Stomach (tissue), 4 donors: ENCODE results near the gene ADIPOR1.

Experiments
- POLR2A ChIP-seq, 4 donors: fragments of 450-650 bp; IDR thresholded peaks; one replicate each; pipeline ENCODE4 v1.6.1; 2016; ENCODE audit warnings: antibody characterized with exemption in 4 of 4, control low read depth in 2 of 4, mild to moderate bottlenecking in 1 of 4, moderate library complexity in 1 of 4
- TF ChIP-seq, protein P1 (sequence below), 7 experiments: fragments of 450-650 bp in 4 of 7; fragments of 200-600 bp in 3 of 7; sonication (generic) in 3 of 7; IDR thresholded peaks; one replicate each; pipeline ENCODE4 v1.5.1; 2016 to 2019; ENCODE audit warnings: antibody characterized with exemption in 7 of 7, control low read depth in 2 of 7, mild to moderate bottlenecking in 1 of 7

DNA sequence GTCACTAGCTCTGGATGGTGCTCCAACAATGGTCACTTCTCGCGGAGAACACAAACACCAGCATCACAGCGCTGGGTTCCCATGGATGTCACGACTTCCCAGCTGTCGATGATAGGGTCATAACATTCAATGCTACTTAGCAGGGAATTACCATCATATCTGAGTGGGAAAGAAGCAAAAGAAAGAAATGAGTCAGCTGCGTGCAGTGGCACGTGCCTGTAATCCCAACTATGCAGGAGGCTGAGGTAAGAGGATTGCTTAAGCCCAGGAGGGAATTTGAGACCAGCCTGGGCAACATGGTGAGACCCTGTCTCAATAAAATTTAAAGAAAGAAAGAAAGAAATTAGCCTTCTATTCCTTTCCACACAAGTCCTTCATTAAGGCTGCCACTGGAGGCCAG lies 65.6 kb downstream of the ADIPOR1 start:
- TF ChIP-seq, protein P1, sequence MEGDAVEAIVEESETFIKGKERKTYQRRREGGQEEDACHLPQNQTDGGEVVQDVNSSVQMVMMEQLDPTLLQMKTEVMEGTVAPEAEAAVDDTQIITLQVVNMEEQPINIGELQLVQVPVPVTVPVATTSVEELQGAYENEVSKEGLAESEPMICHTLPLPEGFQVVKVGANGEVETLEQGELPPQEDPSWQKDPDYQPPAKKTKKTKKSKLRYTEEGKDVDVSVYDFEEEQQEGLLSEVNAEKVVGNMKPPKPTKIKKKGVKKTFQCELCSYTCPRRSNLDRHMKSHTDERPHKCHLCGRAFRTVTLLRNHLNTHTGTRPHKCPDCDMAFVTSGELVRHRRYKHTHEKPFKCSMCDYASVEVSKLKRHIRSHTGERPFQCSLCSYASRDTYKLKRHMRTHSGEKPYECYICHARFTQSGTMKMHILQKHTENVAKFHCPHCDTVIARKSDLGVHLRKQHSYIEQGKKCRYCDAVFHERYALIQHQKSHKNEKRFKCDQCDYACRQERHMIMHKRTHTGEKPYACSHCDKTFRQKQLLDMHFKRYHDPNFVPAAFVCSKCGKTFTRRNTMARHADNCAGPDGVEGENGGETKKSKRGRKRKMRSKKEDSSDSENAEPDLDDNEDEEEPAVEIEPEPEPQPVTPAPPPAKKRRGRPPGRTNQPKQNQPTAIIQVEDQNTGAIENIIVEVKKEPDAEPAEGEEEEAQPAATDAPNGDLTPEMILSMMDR (IDR thresholded peaks at IDR 0.05): no peak
- TF ChIP-seq POLR2A (IDR thresholded peaks at IDR 0.05): no peak
